H9 (cell line): Measurements from ENCODE around the gene ACVR1C. TPM values are rescaled to one million over a fixed set of nuclear protein-coding genes. Genes with fewer than 3 reads are reported as not detected.

Experiments
- DNase-seq: peaks from one replicate; pipeline ENCODE4 v3.0.0-alpha.2; 2017
- H2AFZ ChIP-seq: one replicate; pipeline ENCODE4 v1.6.1; 2013; ENCODE audit warnings: mild to moderate bottlenecking, low read length, control low read depth, moderate library complexity
- H2AK5ac ChIP-seq: 2 replicates; pipeline ENCODE4 v1.6.1; 2013; ENCODE audit warnings: low read length, control low read depth, mixed read lengths; ENCODE audit not compliant: insufficient read length
- H2BK120ac ChIP-seq: one replicate; pipeline ENCODE4 v1.6.1; 2013; ENCODE audit warnings: low read depth, mild to moderate bottlenecking, low read length, control low read depth, inconsistent platforms; ENCODE audit not compliant: poor library complexity, severe bottlenecking
- H2BK12ac ChIP-seq: 2 replicates; pipeline ENCODE4 v1.6.1; 2013; ENCODE audit warnings: low read length, control low read depth, mixed read lengths, low read depth; ENCODE audit not compliant: insufficient read length
- H2BK15ac ChIP-seq: 2 replicates; pipeline ENCODE4 v1.6.1; 2013; ENCODE audit warnings: low read depth, low read length, control low read depth
- H2BK20ac ChIP-seq: one replicate; pipeline ENCODE4 v1.6.1; 2013; ENCODE audit warnings: low read depth, mild to moderate bottlenecking, low read length, control low read depth, inconsistent platforms; ENCODE audit not compliant: poor library complexity, severe bottlenecking
- H2BK5ac ChIP-seq: 2 replicates; pipeline ENCODE4 v1.6.1; 2013; ENCODE audit warnings: low read length, control low read depth, mixed read lengths; ENCODE audit not compliant: insufficient read length
- H3K14ac ChIP-seq: 2 replicates; pipeline ENCODE4 v1.6.1; 2013; ENCODE audit warnings: low read length, control low read depth; ENCODE audit not compliant: insufficient read depth
- H3K18ac ChIP-seq: 2 replicates; pipeline ENCODE4 v1.6.1; 2013; ENCODE audit warnings: low read depth, mild to moderate bottlenecking, mixed read lengths, low read length, control low read depth; ENCODE audit not compliant: insufficient read length
- H3K23ac ChIP-seq: 2 replicates; pipeline ENCODE4 v1.6.1; 2013; ENCODE audit warnings: low read length, control low read depth, mixed read lengths, low read depth; ENCODE audit not compliant: insufficient read length
- H3K23me2 ChIP-seq: 2 replicates; pipeline ENCODE4 v1.6.1; 2013; ENCODE audit warnings: low read depth, mild to moderate bottlenecking, mixed read lengths, low read length, control low read depth; ENCODE audit not compliant: insufficient read length, poor library complexity, severe bottlenecking
- H3K27ac ChIP-seq: 2 replicates; pipeline ENCODE4 v1.5.1; 2013; ENCODE audit warnings: low read length, control low read depth, mixed read lengths, low read depth; ENCODE audit not compliant: insufficient read length
- H3K27me3 ChIP-seq: 2 replicates; pipeline ENCODE4 v1.6.1; 2013; ENCODE audit warnings: low read length, control low read depth, inconsistent platforms; ENCODE audit not compliant: insufficient read depth
- H3K4ac ChIP-seq: 2 replicates; pipeline ENCODE4 v1.6.1; 2013; ENCODE audit warnings: low read depth, mild to moderate bottlenecking, control low read depth, inconsistent platforms, low read length, moderate library complexity
- H3K4me1 ChIP-seq: 2 replicates; pipeline ENCODE4 v1.6.1; 2013; ENCODE audit warnings: low read length, control low read depth, inconsistent platforms; ENCODE audit not compliant: insufficient read depth
- H3K4me2 ChIP-seq: 2 replicates; pipeline ENCODE4 v1.6.1; 2013; ENCODE audit warnings: low read length, control low read depth, mixed read lengths; ENCODE audit not compliant: insufficient read length, insufficient read depth
- H3K56ac ChIP-seq: 2 replicates; pipeline ENCODE4 v1.6.1; 2013; ENCODE audit warnings: low read depth, mild to moderate bottlenecking, mixed read lengths, low read length, control low read depth; ENCODE audit not compliant: insufficient read length
- H3K79me1 ChIP-seq: 2 replicates; pipeline ENCODE4 v1.6.1; 2013; ENCODE audit warnings: low read depth, mild to moderate bottlenecking, moderate library complexity, low read length, control low read depth, inconsistent platforms; ENCODE audit not compliant: insufficient read depth, poor library complexity, severe bottlenecking
- H3K79me2 ChIP-seq: 2 replicates; pipeline ENCODE4 v1.6.1; 2013; ENCODE audit warnings: low read length, control low read depth, inconsistent platforms; ENCODE audit not compliant: insufficient read depth
- H3K9ac ChIP-seq: 2 replicates; pipeline ENCODE4 v1.6.1; 2013; ENCODE audit warnings: low read length, control low read depth, mixed read lengths; ENCODE audit not compliant: insufficient read length; ENCODE audit errors: extremely low read depth
- H3K9me3 ChIP-seq: one replicate; pipeline ENCODE4 v1.6.1; 2013; ENCODE audit warnings: low read depth, low read length, inconsistent platforms; ENCODE audit not compliant: control insufficient read depth
- H3T11ph ChIP-seq: one replicate; pipeline ENCODE4 v1.6.1; 2013; ENCODE audit warnings: mild to moderate bottlenecking, low read length, control low read depth, inconsistent platforms
- H4K20me1 ChIP-seq: one replicate; pipeline ENCODE4 v1.6.1; 2013; ENCODE audit not compliant: control insufficient read depth, insufficient read length, insufficient read depth
- H4K5ac ChIP-seq: 2 replicates; pipeline ENCODE4 v1.6.1; 2013; ENCODE audit warnings: low read depth, mild to moderate bottlenecking, mixed read lengths, low read length, control low read depth; ENCODE audit not compliant: insufficient read length
- H4K8ac ChIP-seq: replicated peaks from 2 replicates; pipeline ENCODE4 v1.6.1; 2013; ENCODE audit warnings: low read length, control low read depth, mixed read lengths, low read depth; ENCODE audit not compliant: insufficient read length
- H4K91ac ChIP-seq: 2 replicates; pipeline ENCODE4 v1.6.1; 2013; ENCODE audit warnings: low read depth, mild to moderate bottlenecking, moderate library complexity, mixed read lengths, low read length, control low read depth; ENCODE audit not compliant: insufficient read length
- H3K27ac Mint-ChIP-seq, 3 experiments: 2 replicates in 2 of 3; 3 replicates in 1 of 3; pipeline ENCODE4 v1.8.0; 2020 to 2021; ENCODE audit warnings: mixed read lengths in 3 of 3, mild to moderate bottlenecking in 1 of 3, moderate library complexity in 1 of 3
- H3K27me3 Mint-ChIP-seq: 2 replicates; pipeline ENCODE4 v1.8.0; 2021; ENCODE audit warnings: low read depth, mild to moderate bottlenecking, moderate library complexity, mixed read lengths
- H3K36me3 Mint-ChIP-seq, 3 experiments: 2 replicates in 2 of 3; 3 replicates in 1 of 3; pipeline ENCODE4 v1.8.0; 2020 to 2021; ENCODE audit warnings: low read depth in 3 of 3, mixed read lengths in 3 of 3; ENCODE audit not compliant: insufficient read depth in 1 of 3
- H3K4me1 Mint-ChIP-seq, 2 experiments: 2 replicates each; pipeline ENCODE4 v1.8.0; 2020; ENCODE audit warnings: mixed read lengths in 2 of 2
- H3K4me3 Mint-ChIP-seq, 2 experiments: 2 replicates in 1 of 2; 3 replicates in 1 of 2; pipeline ENCODE4 v1.8.0; 2020 to 2021; ENCODE audit warnings: mild to moderate bottlenecking in 2 of 2, mixed read lengths in 2 of 2, moderate library complexity in 1 of 2
- H3K9me3 Mint-ChIP-seq, 2 experiments: 2 replicates in 1 of 2; 3 replicates in 1 of 2; pipeline ENCODE4 v1.8.0; 2020; ENCODE audit warnings: mild to moderate bottlenecking in 2 of 2, mixed read lengths in 2 of 2, moderate library complexity in 1 of 2
- CTCF ChIP-seq: fragments of 200-600 bp; sonication (generic); conservative IDR thresholded peaks from 3 replicates; pipeline ENCODE4 v1.8.0; 2021; ENCODE audit warnings: antibody characterized with exemption, mild to moderate bottlenecking
- total RNA-seq: library from RNA; stranded (reverse); gene quantifications from 2 replicates; pipeline ENCODE4 v1.2.1, GENCODE V29; 2021

ACVR1C gene
- total RNA-seq, 1 experiment from 2014 or later: 0.81 TPM

DNA sequence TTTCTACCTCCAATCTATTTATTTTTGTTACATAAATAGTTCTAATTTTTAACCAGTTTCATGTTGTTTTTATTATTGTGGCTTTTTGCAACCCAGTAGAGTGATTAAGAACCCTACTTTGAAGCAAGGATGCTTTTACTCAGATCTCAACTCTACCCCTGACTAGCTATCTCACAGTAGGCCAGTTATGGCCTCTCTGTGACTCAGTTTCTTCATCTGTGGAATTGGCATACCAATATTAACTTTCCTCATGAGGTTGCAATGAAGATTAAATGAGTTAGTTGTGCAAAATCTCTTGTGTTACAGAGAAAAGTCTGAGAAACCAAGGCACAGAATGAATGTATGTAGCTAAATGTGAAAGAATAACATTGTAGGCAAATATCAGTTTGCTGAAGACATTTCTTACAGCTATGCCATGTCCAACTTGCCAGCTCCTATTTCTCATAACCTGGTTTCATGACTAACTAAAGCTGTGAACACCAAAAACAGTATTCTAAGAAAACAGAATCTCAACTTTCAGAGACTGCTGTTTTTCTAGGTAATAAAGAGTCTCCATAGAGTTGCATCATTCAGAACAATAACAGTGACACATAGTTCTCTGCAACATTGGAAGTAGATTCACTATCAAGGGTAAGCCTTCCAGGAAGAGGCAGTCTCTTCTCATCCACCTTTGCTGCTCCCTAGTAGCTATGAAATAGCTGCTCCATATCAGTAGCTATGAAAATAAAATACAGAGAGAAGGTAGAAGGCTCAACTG, 151.5 kb downstream of the ACVR1C start:
- Histone ChIP-seq H4K5ac (no peak overlapping the region), H3K9ac (no peak overlapping the region), H3K4ac (no peak overlapping the region), H3K27ac (no peak overlapping the region), H2BK120ac (no peak overlapping the region), H3T11ph (no peak overlapping the region), H2BK5ac (no peak overlapping the region), H3K4me2 (no peak overlapping the region), H2AK5ac (no peak overlapping the region), H3K56ac (no peak overlapping the region), H3K27me3 (no peaks in the 10 kb centered on the region), H4K91ac (no peak overlapping the region), H3K9me3 (no peaks in the 10 kb centered on the region), H3K79me2 (no peaks in the 10 kb centered on the region), H3K79me1 (no peaks in the 10 kb centered on the region), H4K8ac (no peak overlapping the region), H3K23me2 (no peaks in the 10 kb centered on the region), H2BK12ac (no peak overlapping the region), H2AFZ (no peak overlapping the region), H3K23ac (no peak overlapping the region), H4K20me1 (no peaks in the 10 kb centered on the region), H2BK20ac (no peak overlapping the region), H3K4me1 (no peaks in the 10 kb centered on the region), H3K14ac (no peak overlapping the region), H3K18ac (no peak overlapping the region), H2BK15ac (no peak overlapping the region)
- Mint-ChIP-seq H3K36me3 (no peaks in the 10 kb centered on the region), H3K27ac (no peak overlapping the region; a peak in 1 of 7 replicates), H3K27me3 (no peaks in the 10 kb centered on the region), H3K4me3 (no peak overlapping the region), H3K4me1 (no peaks in the 10 kb centered on the region), H3K9me3 (no peaks in the 10 kb centered on the region)
- no peak for TF ChIP-seq CTCF
- DNase-seq: no peak

Other genes starting within 250 kb of the ACVR1C start
- gene CYTIP, start 184.8 kb downstream of the ACVR1C start, total RNA-seq: 0.09 and 0.28 TPM in 2 replicates
- 21.2 and 25.1 TPM in 2 replicates for gene ACVR1, start 247.5 kb upstream of the ACVR1C start, total RNA-seq